SK-N-SH (cell line): ENCODE data around the gene TFE3. TPM values are rescaled to one million over a fixed set of nuclear protein-coding genes. Genes with fewer than 3 reads are reported as not detected.

Source experiments
- CTCF ChIA-PET: fragments of 300-600, 350-600 bp; formaldehyde crosslinking; extraction: SDS; loops from one replicate; lab custom pipeline; 2021; lab: Yijun Ruan, JAX
- POLR2A ChIA-PET: fragments of 350-600 bp; sonication (Branson Sonifier 250); formaldehyde crosslinking; extraction: SDS; loops from one replicate; lab custom pipeline; 2020; ENCODE audit warnings: antibody characterized with exemption, inconsistent platforms; lab: Yijun Ruan, JAX
- DNase-seq: peaks from one replicate; pipeline ENCODE4 v3.0.0; 2012
- H2AFZ ChIP-seq: fragments of 200-600 bp; sonication (generic); 2 replicates; pipeline ENCODE4 v1.8.1; 2016; ENCODE audit warnings: antibody characterized with exemption, mild to moderate bottlenecking, low read depth
- H3F3A ChIP-seq: fragments of 200-600 bp; sonication (generic); replicated peaks from 2 replicates; pipeline ENCODE3; 2016; ENCODE audit warnings: antibody characterized with exemption, mild to moderate bottlenecking; ENCODE audit not compliant: insufficient read depth
- H3K27ac ChIP-seq, 2 experiments: fragments of 200-500 bp in 1 of 2; fragments of 200-600 bp in 1 of 2; sonication (Bioruptor generic) in 1 of 2; sonication (generic), shearing (Covaris generic) in 1 of 2; 2 replicates each; pipeline versions ENCODE4 v1.5.1 to v1.6.1; 2014 to 2016; ENCODE audit warnings: low read depth in 2 of 2, inconsistent platforms in 1 of 2, low read length in 1 of 2, mild to moderate bottlenecking in 1 of 2, mixed read lengths in 1 of 2
- H3K27me3 ChIP-seq: fragments of 200-600 bp; sonication (generic), shearing (Covaris generic); 2 replicates; pipeline ENCODE4 v1.6.1; 2016; ENCODE audit warnings: mixed run types; ENCODE audit not compliant: insufficient read depth
- H3K36me3 ChIP-seq, 2 experiments: fragments of 200-500 bp in 1 of 2; fragments of 200-600 bp in 1 of 2; sonication (Bioruptor generic) in 1 of 2; sonication (generic) in 1 of 2; replicated peaks in 1 of 2; 2 replicates each; pipeline versions ENCODE3 to v1.5.1; 2014 to 2016; ENCODE audit warnings: low read length in 1 of 2, mild to moderate bottlenecking in 1 of 2; ENCODE audit not compliant: insufficient read depth in 2 of 2, control insufficient read depth in 1 of 2
- H3K4me1 ChIP-seq, 2 experiments: fragments of 200-500 bp in 1 of 2; fragments of 200-600 bp in 1 of 2; sonication (Bioruptor generic) in 1 of 2; sonication (generic), shearing (Covaris generic) in 1 of 2; 2 replicates each; pipeline versions ENCODE4 v1.5.1 to v1.6.1; 2014 to 2016; ENCODE audit warnings: low read depth in 1 of 2, low read length in 1 of 2, mixed run types in 1 of 2; ENCODE audit not compliant: insufficient read depth in 2 of 2, control insufficient read depth in 1 of 2
- H3K4me2 ChIP-seq: fragments of 200-600 bp; sonication (generic), shearing (Covaris generic); 2 replicates; pipeline ENCODE4 v1.6.1; 2017; ENCODE audit warnings: mixed run types
- H3K4me3 ChIP-seq, 2 experiments: fragments of 200-500 bp in 1 of 2; fragments of 200-600 bp in 1 of 2; sonication (Bioruptor generic) in 1 of 2; sonication (generic), shearing (Covaris generic) in 1 of 2; 2 replicates each; pipeline versions ENCODE4 v1.5.1 to v1.8.1; 2014 to 2016; ENCODE audit warnings: low read depth in 2 of 2, inconsistent platforms in 1 of 2, low read length in 1 of 2, mild to moderate bottlenecking in 1 of 2, mixed read lengths in 1 of 2, moderate library complexity in 1 of 2
- H3K79me2 ChIP-seq: fragments of 200-600 bp; sonication (generic); 2 replicates; pipeline ENCODE4 v1.8.1; 2017; ENCODE audit warnings: mild to moderate bottlenecking; ENCODE audit not compliant: insufficient read depth
- H3K9ac ChIP-seq: fragments of 200-600 bp; sonication (generic); 2 replicates; pipeline ENCODE4 v1.6.1; 2017; ENCODE audit warnings: mixed run types
- H3K9me2 ChIP-seq: fragments of 200-600 bp; sonication (generic); 2 replicates; pipeline ENCODE4 v1.6.1; 2017; ENCODE audit warnings: mixed run types
- H3K9me3 ChIP-seq: fragments of 200-600 bp; sonication (generic); 2 replicates; pipeline ENCODE4 v1.6.1; 2017; ENCODE audit warnings: mixed run types, mild to moderate bottlenecking, moderate library complexity
- H4K20me1 ChIP-seq: fragments of 200-600 bp; sonication (generic); 2 replicates; pipeline ENCODE4 v1.6.1; 2017; ENCODE audit warnings: mild to moderate bottlenecking, mixed run types; ENCODE audit not compliant: insufficient read depth
- CHD2 ChIP-seq: fragments of 150-350 bp; IDR thresholded peaks from 2 replicates; pipeline ENCODE4 v1.6.1; 2018; ENCODE audit warnings: low read length; ENCODE audit not compliant: partially characterized antibody
- EZH2phosphoT487 ChIP-seq: fragments of 200-600 bp; sonication (generic); IDR thresholded peaks from 2 replicates; pipeline ENCODE4 v1.6.1; 2017; ENCODE audit warnings: low read depth, mixed run types, mild to moderate bottlenecking, antibody characterized with exemption, moderate library complexity, borderline replicate concordance
- FOXM1 ChIP-seq: IDR thresholded peaks from 2 replicates; pipeline ENCODE4 v1.4.0; 2012; ENCODE audit warnings: low read depth, mild to moderate bottlenecking
- GATA2 ChIP-seq: sonication (generic); formaldehyde crosslinking; IDR thresholded peaks from 2 replicates; pipeline ENCODE4 v1.5.0; 2020; ENCODE audit warnings: mild to moderate bottlenecking, missing genetic modification reagents
- IRF3 ChIP-seq: fragments of 150-350 bp; IDR thresholded peaks from 2 replicates; pipeline ENCODE4 v1.6.1; 2016; ENCODE audit warnings: mild to moderate bottlenecking, low read depth, low read length
- POLR2AphosphoS5 ChIP-seq: IDR thresholded peaks from 2 replicates; pipeline ENCODE4 v1.6.1; 2012; ENCODE audit warnings: low read depth, low read length
- REST ChIP-seq: IDR thresholded peaks from 2 replicates; pipeline ENCODE4 v1.6.1; 2012; ENCODE audit warnings: mild to moderate bottlenecking, low read depth, low read length, moderate library complexity
- RXRA ChIP-seq: IDR thresholded peaks from 2 replicates; pipeline ENCODE4 v1.4.0; 2012; ENCODE audit warnings: low read depth, mild to moderate bottlenecking, borderline replicate concordance
- TAF1 ChIP-seq: IDR thresholded peaks from 2 replicates; pipeline ENCODE4 v1.6.1; 2012; ENCODE audit warnings: low read depth, mild to moderate bottlenecking, low read length, moderate library complexity, borderline replicate concordance
- TEAD4 ChIP-seq: IDR thresholded peaks from 2 replicates; pipeline ENCODE4 v1.4.0; 2012; ENCODE audit warnings: mild to moderate bottlenecking, borderline replicate concordance; ENCODE audit not compliant: insufficient read depth
- USF2 ChIP-seq: fragments of 150-350 bp; IDR thresholded peaks from 2 replicates; pipeline ENCODE4 v1.6.1; 2017; ENCODE audit warnings: antibody characterized with exemption, low read length, low read depth, borderline replicate concordance
- YY1 ChIP-seq: IDR thresholded peaks from 2 replicates; pipeline ENCODE4 v1.4.0; 2012; ENCODE audit warnings: low read depth, mild to moderate bottlenecking
- ZBTB33 ChIP-seq: IDR thresholded peaks from 2 replicates; pipeline ENCODE4 v1.4.0; 2012; ENCODE audit warnings: low read depth, borderline replicate concordance
- WGBS: methylation state at CpG from one replicate; pipeline ENCODE4 v1.1.6; 2017; ENCODE audit warnings: low lambda C conversion rate; 5-methylcytosine and 5-hydroxymethylcytosine counted together
- polyA plus RNA-seq, 3 experiments: library from polyadenylated mRNA; depleted of rRNA; stranded (reverse); fragments of >200 nt; gene quantifications; 2 replicates each; pipeline ENCODE4 v1.2.3, GENCODE V29; 2012

The TFE3 gene
- polyA plus RNA-seq, 1 of the 3 experiments (the other 2 are of a cell fraction), result 14.0 TPM

GRCh38 chrX:49060914-49061313 is 17.8 kb upstream of the TFE3 start:
- H3K4me2 ChIP-seq, result no peak overlapping the region
- H3K4me1 ChIP-seq, result no peaks in the 10 kb centered on the region
- no peaks in the 10 kb centered on the region for H3K9me2 ChIP-seq
- H3K36me3 ChIP-seq, result no peaks in the 10 kb centered on the region
- DNase-seq, result no peak
- WGBS, result 52% methylated on average over 3 of the region's 3 CpGs
- no peak overlapping the region for H2AFZ ChIP-seq
- no peaks in the 10 kb centered on the region for H3K79me2 ChIP-seq
- no peak overlapping the region for H3K4me3 ChIP-seq
- TF ChIP-seq ZBTB33 (no peak), YY1 (no peak), REST (no peak), IRF3 (no peak), GATA2 (CRISPR knock-in tag) (no peak), CHD2 (no peak), TAF1 (no peak), FOXM1 (no peak), TEAD4 (no peak), POLR2AphosphoS5 (no peak), RXRA (no peak), USF2 (no peak), EZH2phosphoT487 (no peak)
- no peaks in the 10 kb centered on the region for H3K9me3 ChIP-seq
- no peaks in the 10 kb centered on the region for H3F3A ChIP-seq
- H4K20me1 ChIP-seq, result no peaks in the 10 kb centered on the region
- H3K9ac ChIP-seq, result no peak overlapping the region
- H3K27me3 ChIP-seq, result peaks cover 3% of the 10 kb centered on the region; the same call in 1 of the 2 replicates
- no peak overlapping the region for H3K27ac ChIP-seq
- ChIA-PET POLR2A (no interaction called here), CTCF (interaction anchor here (0.7 kb wide), 1 partner anchor 89 kb away, joined by 3 read pairs; the partner anchor contains the start of gene KCND1)
